ENCODE data around the gene CNNM4.

CNNM4 gene

GRCh38 chr2:96760036-96760985 lies at the start of gene CNNM4:
CNNM4 (plus strand) TSS chr2:96760902; CDS start chr2:96761000, 98 bp downstream.
- Histone ChIP-seq H2AFZ (ENCODE audit: low read depth, low read length) (peak within 1 kb of the TSS; percentile 62), H3K4me3 (ENCODE audit: low read length) (peak within 1 kb of the TSS; percentile 53), H3K36me3 (ENCODE audit: insufficient read depth, low read length) (no peaks in the 10 kb centered on the region), H3K27me3 (ENCODE audit: insufficient read depth, low read length) (no peaks in the 10 kb centered on the region), H3K9me3 (ENCODE audit: low read length) (no peaks in the 10 kb centered on the region), H3K4me1 (ENCODE audit: insufficient read depth, low read length) (peaks cover 26% of the 10 kb centered on the region)

- H3K4me3 ChIP-seq (ENCODE audit: low read length) = no peak overlapping the region
- H3K9me3 ChIP-seq (ENCODE audit: low read length) = peaks cover 12% of the 10 kb centered on the region
- H2AFZ ChIP-seq (ENCODE audit: low read depth, low read length) = no peak overlapping the region
- no peaks in the 10 kb centered on the region for H3K4me1 ChIP-seq (ENCODE audit: insufficient read depth, low read length)
- H3K36me3 ChIP-seq (ENCODE audit: insufficient read depth, low read length) = peaks cover 86% of the 10 kb centered on the region
- no peaks in the 10 kb centered on the region for H3K27me3 ChIP-seq (ENCODE audit: insufficient read depth, low read length)
Measured at GRCh38 chr2:96710985-96711384, 49.7 kb upstream of the CNNM4 start.

GRCh38 chr2:96715658-96716057 lies 45.0 kb upstream of the CNNM4 start:
- H3K4me1 ChIP-seq (ENCODE audit: insufficient read depth, low read length) = no peaks in the 10 kb centered on the region
- H3K36me3 ChIP-seq (ENCODE audit: insufficient read depth, low read length) = peaks cover 66% of the 10 kb centered on the region
- no peaks in the 10 kb centered on the region for H3K9me3 ChIP-seq (ENCODE audit: low read length)
- H2AFZ ChIP-seq (ENCODE audit: low read depth, low read length) = no peak overlapping the region
- no peaks in the 10 kb centered on the region for H3K27me3 ChIP-seq (ENCODE audit: insufficient read depth, low read length)
- no peak overlapping the region for H3K4me3 ChIP-seq (ENCODE audit: low read length)

- H2AFZ ChIP-seq (ENCODE audit: low read depth, low read length) = no peak overlapping the region
- peaks cover 59% of the 10 kb centered on the region for H3K36me3 ChIP-seq (ENCODE audit: insufficient read depth, low read length)
- H3K4me1 ChIP-seq (ENCODE audit: insufficient read depth, low read length) = no peaks in the 10 kb centered on the region
- H3K4me3 ChIP-seq (ENCODE audit: low read length) = no peak overlapping the region
- no peaks in the 10 kb centered on the region for H3K9me3 ChIP-seq (ENCODE audit: low read length)
- no peaks in the 10 kb centered on the region for H3K27me3 ChIP-seq (ENCODE audit: insufficient read depth, low read length)
Measured at GRCh38 chr2:96716388-96716787, 44.3 kb upstream of the CNNM4 start.

GRCh38 chr2:96726131-96726530 lies 34.6 kb upstream of the CNNM4 start:
- Histone ChIP-seq H3K9me3 (ENCODE audit: low read length) (no peaks in the 10 kb centered on the region), H3K36me3 (ENCODE audit: insufficient read depth, low read length) (peaks cover 46% of the 10 kb centered on the region), H2AFZ (ENCODE audit: low read depth, low read length) (no peak overlapping the region), H3K4me3 (ENCODE audit: low read length) (no peak overlapping the region), H3K4me1 (ENCODE audit: insufficient read depth, low read length) (no peaks in the 10 kb centered on the region), H3K27me3 (ENCODE audit: insufficient read depth, low read length) (no peaks in the 10 kb centered on the region)

GRCh38 chr2:96727431-96727830 lies 33.3 kb upstream of the CNNM4 start:
- Histone ChIP-seq H3K9me3 (ENCODE audit: low read length) (no peaks in the 10 kb centered on the region), H3K27me3 (ENCODE audit: insufficient read depth, low read length) (no peaks in the 10 kb centered on the region), H3K36me3 (ENCODE audit: insufficient read depth, low read length) (peaks cover 57% of the 10 kb centered on the region), H2AFZ (ENCODE audit: low read depth, low read length) (no peak overlapping the region), H3K4me3 (ENCODE audit: low read length) (no peak overlapping the region), H3K4me1 (ENCODE audit: insufficient read depth, low read length) (no peaks in the 10 kb centered on the region)

- Histone ChIP-seq H3K27me3 (ENCODE audit: insufficient read depth, low read length) (no peaks in the 10 kb centered on the region), H2AFZ (ENCODE audit: low read depth, low read length) (no peak overlapping the region), H3K9me3 (ENCODE audit: low read length) (no peaks in the 10 kb centered on the region), H3K4me3 (ENCODE audit: low read length) (no peak overlapping the region), H3K36me3 (ENCODE audit: insufficient read depth, low read length) (peaks cover 65% of the 10 kb centered on the region), H3K4me1 (ENCODE audit: insufficient read depth, low read length) (no peaks in the 10 kb centered on the region)
Measured at GRCh38 chr2:96729748-96730147, 31.0 kb upstream of the CNNM4 start.

- H3K36me3 ChIP-seq (ENCODE audit: insufficient read depth, low read length) = peaks cover 70% of the 10 kb centered on the region
Measured at GRCh38 chr2:96730212-96730611, 30.5 kb upstream of the CNNM4 start.

GRCh38 chr2:96733931-96734330 lies 26.8 kb upstream of the CNNM4 start:
- Histone ChIP-seq H3K36me3 (ENCODE audit: insufficient read depth, low read length) (peaks cover 65% of the 10 kb centered on the region), H3K9me3 (ENCODE audit: low read length) (no peaks in the 10 kb centered on the region), H2AFZ (ENCODE audit: low read depth, low read length) (no peak overlapping the region), H3K4me1 (ENCODE audit: insufficient read depth, low read length) (peaks cover 5% of the 10 kb centered on the region), H3K27me3 (ENCODE audit: insufficient read depth, low read length) (no peaks in the 10 kb centered on the region), H3K4me3 (ENCODE audit: low read length) (no peak overlapping the region)

More at GRCh38 chr2:96730212-96730611, 30.5 kb upstream of the CNNM4 start:
- H3K9me3 ChIP-seq (ENCODE audit: low read length) = no peaks in the 10 kb centered on the region
- H3K4me3 ChIP-seq (ENCODE audit: low read length) = no peak overlapping the region
- no peaks in the 10 kb centered on the region for H3K4me1 ChIP-seq (ENCODE audit: insufficient read depth, low read length)
- no peaks in the 10 kb centered on the region for H3K27me3 ChIP-seq (ENCODE audit: insufficient read depth, low read length)
- no peak overlapping the region for H2AFZ ChIP-seq (ENCODE audit: low read depth, low read length)

GRCh38 chr2:96734880-96735583 lies 25.7 kb upstream of the CNNM4 start:
- Histone ChIP-seq H2AFZ (ENCODE audit: low read depth, low read length) (no peak overlapping the region), H3K4me3 (ENCODE audit: low read length) (no peak overlapping the region), H3K4me1 (ENCODE audit: insufficient read depth, low read length) (peaks cover 9% of the 10 kb centered on the region), H3K27me3 (ENCODE audit: insufficient read depth, low read length) (no peaks in the 10 kb centered on the region), H3K36me3 (ENCODE audit: insufficient read depth, low read length) (peaks cover 61% of the 10 kb centered on the region), H3K9me3 (ENCODE audit: low read length) (no peaks in the 10 kb centered on the region)

- Histone ChIP-seq H2AFZ (ENCODE audit: low read depth, low read length) (no peak overlapping the region), H3K4me1 (ENCODE audit: insufficient read depth, low read length) (peaks cover 9% of the 10 kb centered on the region), H3K4me3 (ENCODE audit: low read length) (no peak overlapping the region), H3K27me3 (ENCODE audit: insufficient read depth, low read length) (no peaks in the 10 kb centered on the region), H3K36me3 (ENCODE audit: insufficient read depth, low read length) (peaks cover 41% of the 10 kb centered on the region), H3K9me3 (ENCODE audit: low read length) (no peaks in the 10 kb centered on the region)
Measured at GRCh38 chr2:96737251-96737650, 23.5 kb upstream of the CNNM4 start.

GRCh38 chr2:96737831-96738230 lies 22.9 kb upstream of the CNNM4 start:
- Histone ChIP-seq H3K27me3 (ENCODE audit: insufficient read depth, low read length) (no peaks in the 10 kb centered on the region), H3K4me1 (ENCODE audit: insufficient read depth, low read length) (peaks cover 9% of the 10 kb centered on the region), H3K4me3 (ENCODE audit: low read length) (no peak overlapping the region), H3K36me3 (ENCODE audit: insufficient read depth, low read length) (peaks cover 39% of the 10 kb centered on the region), H2AFZ (ENCODE audit: low read depth, low read length) (no peak overlapping the region), H3K9me3 (ENCODE audit: low read length) (no peaks in the 10 kb centered on the region)

- no peaks in the 10 kb centered on the region for H3K27me3 ChIP-seq (ENCODE audit: insufficient read depth, low read length)
Measured at GRCh38 chr2:96739076-96739632, 21.5 kb upstream of the CNNM4 start.

More at GRCh38 chr2:96739076-96739632, 21.5 kb upstream of the CNNM4 start:
- Histone ChIP-seq H3K36me3 (ENCODE audit: insufficient read depth, low read length) (peaks cover 25% of the 10 kb centered on the region), H3K4me1 (ENCODE audit: insufficient read depth, low read length) (peaks cover 9% of the 10 kb centered on the region), H2AFZ (ENCODE audit: low read depth, low read length) (peak overlapping the region; percentile 39), H3K9me3 (ENCODE audit: low read length) (no peaks in the 10 kb centered on the region), H3K4me3 (ENCODE audit: low read length) (peak overlapping the region; percentile 75)

Data from neuron (in vitro differentiated cells).